Iris pigment epithelial cell (primary cell): Measurements from ENCODE around the gene IL37.

Experiments used
- DNase-seq: peaks from one replicate; pipeline ENCODE4 v3.0.0-alpha.2; 2011; ENCODE audit warnings: low read depth

The IL37 gene

GRCh38 chr2:112910865-112911264 is at the start of gene IL37:
Gene IL37 (plus strand): TSS chr2:112911165. CDS start chr2:112913013, 1,848 bp downstream.
- DNase-seq = no peak

GRCh38 chr2:112864072-112864471 is 46.9 kb upstream of the IL37 start:
- no peak for DNase-seq

GRCh38 chr2:112866128-112866835 is 44.7 kb upstream of the IL37 start:
- no peak for DNase-seq

- no peak for DNase-seq
These were observed 43.0 kb upstream of the IL37 start for GRCh38 chr2:112867701-112868631.

GRCh38 chr2:112869258-112869842 is 41.6 kb upstream of the IL37 start:
- DNase-seq = peak; percentile 39

GRCh38 chr2:112870841-112871835 is 39.8 kb upstream of the IL37 start:
- DNase-seq = no peak

GRCh38 chr2:112876257-112876970 is 34.6 kb upstream of the IL37 start:
- no peak for DNase-seq

- no peak for DNase-seq
These were observed 34.0 kb upstream of the IL37 start for GRCh38 chr2:112876971-112877361.

GRCh38 chr2:112877423-112877822 is 33.5 kb upstream of the IL37 start:
- peak; percentile 4 for DNase-seq

- no peak for DNase-seq
These were observed 31.4 kb upstream of the IL37 start for GRCh38 chr2:112879491-112880041.

GRCh38 chr2:112880091-112880531 is 30.9 kb upstream of the IL37 start:
- peak; percentile 82 for DNase-seq

- peak; percentile 33 for DNase-seq
These were observed 30.3 kb upstream of the IL37 start for GRCh38 chr2:112880696-112881095.

- peak; percentile 87 for DNase-seq
These were observed 29.6 kb upstream of the IL37 start for GRCh38 chr2:112881217-112881985.

GRCh38 chr2:112883669-112884068 is 27.3 kb upstream of the IL37 start:
- no peak for DNase-seq

GRCh38 chr2:112884869-112885505 is 26.0 kb upstream of the IL37 start:
- peak; percentile 24 for DNase-seq

- peak; percentile 10 for DNase-seq
These were observed 25.5 kb upstream of the IL37 start for GRCh38 chr2:112885506-112885902.

GRCh38 chr2:112886291-112886690 is 24.7 kb upstream of the IL37 start:
- no peak for DNase-seq

- peak; percentile 8 for DNase-seq
These were observed 22.8 kb upstream of the IL37 start for GRCh38 chr2:112887964-112888749.
